NOMO-1 treated with dmso at 0.1 percent for 144 hours (cell line): Measurements from ENCODE around the gene VRK1.
"Not testable (repeated sequence)": the region's sequence is repeated elsewhere in the genome, so short reads cannot be mapped to it uniquely, and the experiment has no call there.

Experiments
- DNase-seq: peaks from one replicate; lab custom pipeline; 2025; ENCODE audit not compliant: unreplicated experiment; lab: John Stamatoyannopoulos, UW

The VRK1 gene, protein sequence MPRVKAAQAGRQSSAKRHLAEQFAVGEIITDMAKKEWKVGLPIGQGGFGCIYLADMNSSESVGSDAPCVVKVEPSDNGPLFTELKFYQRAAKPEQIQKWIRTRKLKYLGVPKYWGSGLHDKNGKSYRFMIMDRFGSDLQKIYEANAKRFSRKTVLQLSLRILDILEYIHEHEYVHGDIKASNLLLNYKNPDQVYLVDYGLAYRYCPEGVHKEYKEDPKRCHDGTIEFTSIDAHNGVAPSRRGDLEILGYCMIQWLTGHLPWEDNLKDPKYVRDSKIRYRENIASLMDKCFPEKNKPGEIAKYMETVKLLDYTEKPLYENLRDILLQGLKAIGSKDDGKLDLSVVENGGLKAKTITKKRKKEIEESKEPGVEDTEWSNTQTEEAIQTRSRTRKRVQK

DNA sequence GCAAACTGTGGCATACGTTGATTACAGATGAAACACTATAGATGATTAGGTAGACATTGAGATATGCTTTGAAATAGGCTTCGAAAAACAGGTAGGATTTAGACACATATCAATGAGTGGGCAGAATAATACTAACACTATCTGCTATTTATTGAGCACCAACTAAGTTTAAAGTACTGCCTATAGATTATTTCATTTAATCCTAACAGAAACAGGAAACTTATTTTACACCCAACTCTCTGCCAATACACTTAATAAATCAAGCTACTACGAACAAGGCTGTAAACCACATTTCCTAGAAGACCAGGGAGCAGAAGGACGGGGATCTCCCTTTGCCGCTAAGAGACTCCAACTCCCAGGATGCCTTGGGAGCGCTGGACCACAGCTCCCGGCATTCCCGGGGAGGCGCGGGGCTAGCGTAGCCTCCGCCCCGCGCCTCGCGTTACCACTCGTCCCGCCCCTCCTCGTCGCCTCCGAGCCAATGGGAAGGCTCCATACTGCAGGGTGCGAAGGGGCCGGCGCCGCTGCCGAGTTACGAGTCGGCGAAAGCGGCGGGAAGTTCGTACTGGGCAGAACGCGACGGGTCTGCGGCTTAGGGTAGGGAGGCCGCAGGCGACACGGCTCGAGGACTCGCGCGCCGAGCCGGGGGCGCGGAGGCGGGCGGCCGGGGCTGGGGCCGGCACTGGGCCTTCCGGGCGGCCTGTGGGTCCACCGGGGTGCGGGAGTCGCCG lies at the start of gene VRK1:
VRK1 (plus strand) TSS at position 532 of the 731 bp plus-strand sequence. CDS start 36,090 bp downstream, outside the sequence.
- peak; percentile 86 for DNase-seq

DNA sequence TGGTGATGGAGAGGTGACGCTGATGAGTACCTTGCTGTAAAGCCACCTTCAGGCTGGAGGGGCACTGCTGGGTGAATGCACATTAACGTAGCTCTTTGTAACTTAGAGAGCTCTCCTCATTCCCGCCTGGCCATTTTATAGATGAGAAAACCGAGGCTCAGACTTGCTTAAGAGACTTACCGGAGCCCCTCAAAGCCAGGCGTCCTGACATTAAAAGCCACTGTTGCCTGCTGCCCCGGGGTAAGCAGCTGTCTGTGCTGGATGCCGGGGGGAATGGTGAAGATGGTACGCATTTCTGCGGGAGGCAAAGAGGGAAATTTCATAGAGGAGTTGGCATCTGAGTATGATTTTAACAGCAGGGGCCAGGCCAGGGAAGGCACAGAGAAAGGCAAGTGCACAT lies 49.6 kb upstream of the VRK1 start:
- DNase-seq = no peak

DNA sequence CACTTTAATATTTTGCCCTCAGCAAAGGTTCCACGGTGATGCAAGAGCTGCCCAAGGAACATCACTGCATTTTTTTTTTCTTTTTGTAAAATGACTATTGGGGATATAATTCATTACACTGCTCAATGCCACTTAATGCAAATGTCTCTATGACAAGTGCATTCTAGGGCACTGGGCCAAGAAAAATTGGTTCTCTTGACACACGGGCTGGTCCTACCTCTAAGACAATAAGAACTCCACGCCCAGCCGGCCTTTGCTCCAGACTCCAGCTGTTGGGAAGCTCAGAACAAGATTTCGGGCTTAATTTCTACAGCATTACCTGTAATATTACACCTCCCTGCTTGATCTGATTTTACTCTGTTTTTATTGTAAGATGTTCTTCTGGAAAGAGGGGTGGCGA lies 48.8 kb upstream of the VRK1 start:
- DNase-seq = no peak

DNA sequence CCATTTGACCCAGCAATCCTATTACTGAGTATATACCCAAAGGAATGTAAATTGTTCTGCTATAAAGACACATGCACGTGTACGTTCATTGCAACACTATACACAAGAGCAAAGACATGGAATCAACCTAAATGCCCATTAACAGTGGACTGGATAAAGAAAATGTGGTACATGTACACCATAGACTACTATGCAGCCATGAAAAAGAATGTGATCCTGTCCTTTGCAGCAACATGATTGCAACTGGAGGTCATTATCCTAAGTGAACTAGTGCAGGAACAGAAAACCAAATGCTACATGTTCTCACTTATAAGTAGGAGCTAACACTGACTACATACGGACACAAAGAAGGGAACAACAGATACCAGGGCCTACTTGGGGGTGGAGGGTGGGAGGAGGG lies 45.7 kb upstream of the VRK1 start:
- no peak for DNase-seq

DNA sequence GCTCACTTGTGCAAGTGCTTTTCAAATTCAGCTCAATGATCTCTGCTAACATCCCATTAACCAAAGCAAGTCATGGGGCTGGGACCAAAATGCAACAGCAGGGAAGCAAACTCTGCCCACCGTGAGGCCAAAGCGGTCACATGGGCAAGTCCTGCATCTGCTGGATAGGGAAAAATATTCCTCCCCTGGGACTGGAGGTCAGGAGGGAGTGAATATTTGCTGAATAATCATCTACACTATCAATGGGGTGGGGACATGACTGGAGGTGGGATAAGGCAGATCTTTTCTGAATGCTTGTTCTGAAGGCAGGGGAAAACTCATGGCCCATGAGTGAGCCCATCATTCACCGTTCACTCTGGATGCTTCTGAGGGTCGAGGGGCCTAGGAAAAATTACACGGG lies 45.1 kb upstream of the VRK1 start:
- DNase-seq = no peak

DNA sequence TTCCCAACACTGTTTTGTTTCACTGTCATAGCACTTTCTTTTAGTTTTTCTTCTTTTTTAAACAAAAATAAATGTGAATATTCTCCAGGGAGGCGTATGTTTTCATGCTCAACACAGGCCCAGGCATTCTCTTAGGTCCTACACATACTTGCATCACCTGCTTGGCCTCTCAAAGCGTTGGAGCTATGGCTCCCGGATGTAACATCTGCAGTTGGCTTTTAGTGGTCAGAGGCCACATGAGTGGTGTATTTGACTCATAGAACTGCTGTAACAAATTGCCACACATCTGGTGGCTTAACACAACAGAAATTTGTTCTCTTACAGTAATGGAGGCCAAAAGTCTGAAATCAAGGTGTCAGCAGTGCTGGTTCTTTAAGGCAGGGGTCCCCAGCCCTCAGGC lies 44.6 kb upstream of the VRK1 start:
- DNase-seq = peak; percentile 45

DNA sequence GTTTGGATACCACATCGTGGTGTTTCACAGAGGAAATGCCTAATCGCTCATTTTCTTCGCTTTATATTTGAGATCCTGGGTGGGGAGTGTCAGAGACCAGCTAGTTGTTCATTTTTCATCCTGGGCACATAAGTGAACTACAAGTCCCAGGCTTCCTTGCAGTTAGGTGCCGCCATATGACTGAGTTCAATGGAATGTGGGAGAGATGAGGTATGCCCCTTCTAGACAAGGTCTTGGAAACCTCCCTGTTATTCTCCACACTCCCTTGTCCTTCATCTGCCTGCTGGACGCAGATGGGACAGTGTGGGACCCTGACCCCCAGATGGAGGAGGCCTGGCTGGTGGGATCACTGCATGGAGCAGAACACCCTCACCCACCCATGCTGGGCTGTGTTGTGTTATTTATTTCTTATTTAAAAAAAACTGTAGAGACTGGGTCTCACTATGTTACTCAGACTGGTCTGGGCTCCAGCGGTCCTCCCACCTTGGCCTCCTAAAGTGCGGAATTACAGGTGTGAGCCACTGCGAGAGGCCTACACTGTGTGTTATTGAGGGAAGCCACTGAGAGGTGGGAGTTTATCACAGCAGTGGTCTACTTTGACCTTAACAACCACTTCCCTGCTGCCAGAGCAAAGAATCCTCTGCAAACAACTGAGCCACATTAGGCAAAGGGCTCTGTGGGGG lies 42.9 kb upstream of the VRK1 start:
- no peak for DNase-seq

DNA sequence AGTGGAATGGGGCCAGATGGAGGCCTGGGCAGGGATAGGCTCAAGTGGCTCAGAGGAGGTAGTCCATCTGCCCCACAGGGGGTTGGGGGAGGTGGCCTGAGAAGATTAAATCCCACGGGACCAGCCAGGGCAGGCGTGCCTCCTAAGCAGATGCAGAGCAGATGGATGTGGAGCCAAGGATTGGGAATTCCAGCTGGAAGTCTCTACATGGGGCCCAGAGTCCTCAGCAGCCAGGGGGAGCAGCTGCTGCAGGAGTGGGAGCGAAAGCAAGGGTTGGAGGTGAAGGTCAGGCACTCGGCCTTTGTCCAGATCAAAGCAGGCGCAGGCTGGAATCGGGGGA lies 42.4 kb upstream of the VRK1 start:
- DNase-seq = no peak

DNA sequence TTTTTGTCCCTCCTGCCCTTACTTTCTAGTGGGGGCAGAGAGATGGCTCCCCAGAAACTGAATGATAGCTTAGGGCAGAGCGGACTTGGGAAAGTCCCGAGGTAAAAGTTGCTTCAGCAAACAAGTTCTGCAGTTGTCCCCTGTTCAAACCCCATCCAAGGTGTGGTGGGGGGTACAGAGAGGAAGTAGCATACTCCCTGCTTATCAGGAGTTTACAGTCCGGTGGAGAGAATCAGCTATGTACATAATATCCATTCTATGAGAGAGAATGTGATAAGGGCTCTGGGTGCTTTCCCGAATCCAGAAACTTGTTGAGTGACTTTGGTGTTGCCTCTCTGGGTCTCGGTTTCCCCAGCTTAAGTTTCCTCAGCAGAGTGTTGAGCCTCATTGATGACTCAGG lies 40.4 kb upstream of the VRK1 start:
- DNase-seq = no peak

DNA sequence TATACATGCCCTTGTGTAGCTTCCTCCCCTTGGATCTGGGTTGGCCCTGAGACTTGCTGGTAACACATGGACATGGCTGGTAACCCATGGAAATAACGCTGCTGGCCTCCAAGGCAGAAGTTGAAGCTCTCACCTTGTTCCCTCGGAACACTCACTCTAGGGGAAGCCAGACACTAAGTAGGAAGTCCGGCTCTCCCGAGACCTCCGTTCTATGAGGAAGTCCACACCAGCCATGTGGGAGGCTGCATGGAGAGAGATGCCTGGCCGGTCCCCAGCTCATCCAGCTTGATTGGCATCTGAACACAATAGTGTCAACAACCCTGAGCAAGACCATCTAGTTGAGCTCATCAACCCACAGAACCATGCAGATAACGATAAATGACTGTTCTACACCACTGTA lies 39.7 kb upstream of the VRK1 start:
- no peak for DNase-seq

DNA sequence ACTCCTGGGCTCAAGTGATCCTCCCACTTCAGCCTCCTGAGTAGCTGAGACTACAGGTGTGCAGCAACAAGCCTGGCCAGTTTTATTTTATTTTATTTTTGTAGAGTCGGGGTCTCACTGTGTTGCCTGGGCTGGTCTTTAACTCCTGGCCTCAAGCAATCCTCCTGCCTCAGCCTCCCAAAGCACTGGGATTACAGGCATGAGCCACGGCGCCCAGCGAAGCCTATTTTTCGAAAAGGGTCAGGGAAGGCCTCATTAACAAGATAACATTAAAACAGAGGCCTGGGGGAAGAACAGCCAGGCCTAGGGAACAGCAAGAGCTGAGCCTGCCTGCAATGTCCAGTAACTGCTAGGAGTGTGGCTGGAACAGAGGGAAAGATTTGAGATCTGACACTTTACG lies 36.1 kb upstream of the VRK1 start:
- DNase-seq = no peak

DNA sequence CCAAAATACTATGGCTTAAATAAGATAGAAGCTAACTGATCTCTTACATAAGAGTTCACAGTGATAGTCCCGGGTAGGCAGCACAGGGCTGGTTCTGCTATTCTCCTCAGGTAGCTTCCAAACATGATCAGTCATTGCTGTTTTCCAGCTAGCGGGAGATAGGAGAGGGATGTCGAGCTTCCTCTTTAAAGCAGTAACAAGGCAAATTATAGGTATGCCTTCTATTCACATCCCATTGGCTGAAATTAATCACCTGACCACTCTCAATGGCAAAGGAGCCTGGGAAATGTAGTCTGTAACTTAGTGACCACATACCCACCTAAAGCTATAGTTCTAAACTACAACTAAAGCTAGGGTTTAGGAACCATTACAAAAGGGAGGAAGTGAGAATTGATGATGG lies 34.5 kb upstream of the VRK1 start:
- peak; percentile 65 for DNase-seq

DNA sequence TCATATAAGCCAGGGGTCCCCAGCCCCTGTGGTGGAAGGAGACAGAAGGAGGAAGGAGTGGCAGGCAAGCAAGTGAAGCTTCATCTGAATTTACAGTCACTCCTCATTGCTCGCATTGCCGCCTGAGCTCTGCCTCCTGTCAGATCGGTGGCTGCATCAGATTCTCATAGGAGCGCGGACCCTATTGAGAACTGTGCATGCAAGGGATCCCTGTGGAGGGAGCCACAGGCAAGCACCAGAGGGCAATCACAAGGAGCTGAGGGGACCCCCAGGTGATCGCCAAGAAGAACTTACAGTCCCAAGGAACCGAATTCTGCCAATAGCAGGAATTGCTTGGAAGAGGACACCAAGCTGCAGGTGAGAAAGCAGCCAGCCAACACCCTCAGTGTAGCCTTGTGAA lies 33.2 kb upstream of the VRK1 start:
- no peak for DNase-seq

DNA sequence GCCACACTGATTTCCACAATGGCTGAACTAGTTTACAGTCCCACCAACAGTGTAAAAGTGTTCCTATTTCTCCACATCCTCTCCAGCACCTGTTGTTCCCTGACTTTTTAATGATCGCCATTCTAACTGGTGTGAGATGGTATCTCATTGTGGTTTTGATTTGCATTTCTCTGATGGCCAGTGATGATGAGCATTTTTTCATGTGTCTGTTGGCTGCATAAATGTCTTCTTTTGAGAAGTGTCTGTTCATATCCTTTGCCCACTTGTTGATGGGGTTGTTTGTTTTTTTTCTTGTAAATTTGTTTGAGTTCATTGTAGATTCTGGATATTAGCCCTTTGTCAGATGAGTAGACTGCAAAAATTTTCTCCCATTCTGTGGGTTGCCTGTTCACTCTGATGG lies 32.0 kb upstream of the VRK1 start:
- not testable (repeated sequence) for DNase-seq

DNA sequence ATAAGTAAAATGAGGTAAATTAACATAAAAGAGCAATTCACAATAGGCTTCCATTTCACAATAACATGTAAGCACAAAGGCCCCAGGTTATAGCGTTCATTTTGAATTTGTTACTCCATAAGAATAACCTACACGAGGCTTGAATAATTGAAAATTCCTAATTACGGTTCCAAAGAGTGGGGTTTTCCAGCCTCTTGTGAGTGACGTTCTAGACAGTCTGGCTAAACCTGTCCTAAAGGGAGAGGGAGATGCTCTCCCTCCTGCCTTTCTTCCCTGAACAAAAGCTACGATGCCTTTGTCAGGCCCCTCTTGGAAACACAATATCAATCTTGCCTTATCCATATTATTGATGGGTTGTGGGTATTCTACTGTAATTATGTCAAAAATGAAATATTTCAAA lies 24.3 kb upstream of the VRK1 start:
- no peak for DNase-seq

DNA sequence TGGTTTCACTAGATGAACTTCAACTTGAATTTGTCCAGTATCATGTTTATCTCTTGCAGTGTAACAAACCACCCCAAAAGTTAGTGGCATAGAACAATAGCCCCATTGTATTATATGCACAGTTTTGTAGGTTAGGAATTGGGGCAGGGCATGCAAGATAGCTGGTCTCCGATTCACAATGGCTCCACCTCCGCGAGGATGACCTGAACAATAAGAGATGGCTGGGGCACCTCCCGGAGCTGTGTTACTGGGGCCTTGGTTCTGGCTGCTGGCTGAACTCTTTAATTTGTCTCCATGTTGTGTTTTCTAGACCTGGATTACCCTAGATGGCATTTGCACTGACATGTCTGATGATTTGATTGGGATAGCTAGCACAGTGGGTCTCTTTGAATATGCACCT lies 20.4 kb upstream of the VRK1 start:
- no peak for DNase-seq

DNA sequence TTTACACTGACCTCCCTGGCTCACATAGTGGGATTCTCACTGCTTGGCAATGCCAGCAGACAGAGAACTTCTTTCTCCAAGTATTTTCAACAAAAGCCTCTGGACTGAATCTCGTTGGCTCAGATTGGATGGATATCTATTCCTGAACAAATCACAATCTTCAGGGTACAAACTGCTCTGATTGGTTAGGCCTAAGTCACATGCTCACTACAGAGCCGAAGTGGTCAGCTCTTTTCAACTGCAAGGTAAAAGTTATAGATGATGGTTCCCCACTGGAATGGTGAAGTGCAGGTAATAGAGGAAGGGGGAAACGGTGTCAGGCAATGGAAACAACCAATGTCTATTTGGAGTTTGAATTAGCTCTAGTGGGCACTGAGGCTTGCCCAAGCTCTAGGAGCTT lies 16.7 kb upstream of the VRK1 start:
- DNase-seq = no peak

DNA sequence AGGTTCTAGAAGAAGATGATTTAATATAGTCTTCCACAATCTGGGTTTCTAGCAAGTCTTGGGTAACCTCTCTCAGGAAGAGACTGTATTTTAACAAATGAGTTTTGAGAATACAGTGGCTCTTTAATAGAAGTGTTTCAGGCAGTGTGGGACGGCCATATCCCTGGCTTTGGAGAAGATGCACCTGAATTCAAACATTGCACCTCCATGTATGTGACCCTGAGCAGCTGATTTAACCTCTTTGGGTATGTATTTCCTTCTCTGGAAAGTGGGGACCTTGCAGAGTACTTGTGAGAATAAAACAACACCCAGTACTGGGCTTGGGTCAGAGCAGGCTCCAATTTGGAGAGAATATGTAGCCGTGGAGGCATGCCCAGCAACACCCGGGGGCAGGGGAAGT lies 15.8 kb upstream of the VRK1 start:
- DNase-seq = no peak

DNA sequence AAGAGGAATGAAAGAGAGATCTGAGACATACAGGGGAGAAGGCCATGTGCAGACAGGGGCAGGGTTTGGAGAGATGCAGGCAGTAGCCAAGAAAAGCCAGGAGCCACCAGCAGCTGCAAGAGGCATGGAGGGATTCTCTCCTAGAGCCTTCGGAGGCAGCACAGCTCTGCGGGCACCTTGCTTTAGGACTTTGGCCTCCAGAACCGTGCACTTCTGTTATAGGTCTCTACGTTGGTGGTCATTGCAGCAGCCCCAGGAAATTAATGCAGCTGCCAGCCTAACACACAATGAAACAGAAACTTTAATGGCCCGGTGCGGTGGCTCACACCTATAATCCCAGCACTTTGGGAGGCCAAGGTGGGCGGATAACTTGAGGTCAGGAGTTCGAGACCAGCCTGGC lies 14.7 kb upstream of the VRK1 start:
- no peak for DNase-seq

DNA sequence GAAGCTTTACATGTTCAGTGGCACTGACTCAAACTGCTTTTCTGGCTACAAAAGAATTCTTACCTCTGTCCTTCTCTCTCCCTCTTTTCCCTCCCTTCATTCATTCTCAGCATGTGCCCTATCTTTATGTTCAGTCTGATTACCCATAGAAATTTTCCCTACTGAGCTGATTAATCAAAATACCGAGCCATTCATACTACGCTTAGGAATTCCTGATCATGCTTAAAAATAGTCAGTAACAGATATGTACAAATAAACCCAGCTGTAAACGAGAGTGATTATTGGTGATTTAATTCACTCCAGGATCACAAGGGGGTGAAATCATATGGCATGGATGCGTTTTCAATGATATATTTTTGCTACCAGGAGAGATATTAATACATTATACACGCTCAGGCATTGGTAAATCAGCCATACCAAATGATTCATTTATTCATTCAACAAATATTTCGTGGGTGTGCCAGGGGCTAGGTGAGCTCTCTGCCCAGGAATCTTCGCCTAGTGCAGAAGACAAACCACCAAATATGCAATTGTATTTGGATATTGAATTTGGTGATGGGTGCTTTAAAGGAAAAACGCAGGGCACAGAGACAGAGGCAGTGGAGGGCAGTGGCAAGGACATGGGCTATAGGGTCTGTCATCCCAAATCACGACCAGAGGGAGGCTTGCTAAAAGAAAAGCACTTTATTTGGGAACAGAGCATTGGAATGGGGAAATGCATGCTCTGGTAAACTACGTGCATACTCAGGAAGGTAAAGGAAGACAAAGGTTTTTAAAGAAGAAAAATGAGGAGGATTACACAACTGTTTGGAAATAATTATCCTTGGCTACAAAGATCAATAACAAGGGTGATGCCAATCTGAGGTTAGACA lies 13.9 kb upstream of the VRK1 start:
- DNase-seq = no peak

DNA sequence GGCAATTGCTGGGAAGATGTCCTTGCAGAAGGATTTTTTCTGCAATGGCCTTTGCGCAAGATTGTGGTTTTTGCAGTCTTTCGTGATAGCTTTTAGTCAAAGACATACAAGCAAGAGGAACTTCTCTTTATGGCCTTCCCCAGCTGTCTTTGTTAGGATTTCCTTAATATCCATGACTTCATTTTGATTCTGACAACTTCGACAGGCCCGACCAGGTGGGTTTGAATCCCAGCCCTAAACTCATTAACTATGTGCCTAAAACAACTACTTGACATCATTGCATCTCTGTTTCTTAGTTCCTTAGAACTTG lies 13.3 kb upstream of the VRK1 start:
- DNase-seq = peak; percentile 83
